A673 (cell line): ENCODE measurements around the gene ZAR1L. TPM values are rescaled to one million over a fixed set of nuclear protein-coding genes. Genes with fewer than 3 reads are reported as not detected.

Source experiments
- BruUV-seq: library from RNA; stranded (reverse); fragments of 400-500 nt; replicated peaks from 2 replicates; lab custom pipeline; 2021; lab: Mats Ljungman, UMichigan
- CTCF ChIA-PET: fragments of 300-600 bp; sonication (Branson Sonifier 250); formaldehyde crosslinking; loops from one replicate; lab custom pipeline; 2022; ENCODE audit warnings: antibody characterized with exemption; lab: Charles Lee
- POLR2A ChIA-PET: fragments of 300-600 bp; sonication (Branson Sonifier 250); formaldehyde crosslinking; loops from one replicate; lab custom pipeline; 2022; ENCODE audit warnings: antibody characterized with exemption; ENCODE audit not compliant: low non-redundant PET; lab: Charles Lee
- DNase-seq: peaks from one replicate; pipeline ENCODE4 v3.0.0-alpha.2; 2015; ENCODE audit warnings: low spot score
- H3K27ac ChIP-seq: fragments of 200-600 bp; sonication (generic); 2 replicates; pipeline ENCODE4 v1.5.1; 2016; ENCODE audit warnings: mixed run types, low read depth, mild to moderate bottlenecking, mixed read lengths, antibody characterized with exemption, low read length; ENCODE audit not compliant: poor library complexity, severe bottlenecking
- H3K27me3 ChIP-seq: fragments of 200-600 bp; sonication (generic); replicated peaks from 2 replicates; pipeline ENCODE4 v1.6.1; 2017; ENCODE audit warnings: mixed run types, low read depth, mild to moderate bottlenecking, mixed read lengths, antibody characterized with exemption, low read length; ENCODE audit not compliant: insufficient read depth, poor library complexity
- H3K36me3 ChIP-seq: fragments of 200-600 bp; sonication (generic); 2 replicates; pipeline ENCODE4 v1.6.1; 2016; ENCODE audit warnings: mixed run types, mild to moderate bottlenecking, mixed read lengths, antibody characterized with exemption, low read length; ENCODE audit not compliant: insufficient read depth, poor library complexity, severe bottlenecking
- H3K4me1 ChIP-seq: fragments of 200-600 bp; sonication (generic); 2 replicates; pipeline ENCODE4 v1.6.1; 2017; ENCODE audit warnings: mixed run types, mild to moderate bottlenecking, mixed read lengths, antibody characterized with exemption, low read length; ENCODE audit not compliant: insufficient read depth, poor library complexity, severe bottlenecking
- H3K4me3 ChIP-seq: fragments of 200-600 bp; sonication (generic); 2 replicates; pipeline ENCODE4 v1.5.1; 2016; ENCODE audit warnings: low read depth, mixed run types, mild to moderate bottlenecking, mixed read lengths, low read length; ENCODE audit not compliant: poor library complexity, severe bottlenecking
- H3K9me3 ChIP-seq: fragments of 200-600 bp; sonication (generic); 2 replicates; pipeline ENCODE4 v1.6.1; 2016; ENCODE audit warnings: mixed run types, low read depth, mild to moderate bottlenecking, mixed read lengths, antibody characterized with exemption, low read length; ENCODE audit not compliant: poor library complexity, severe bottlenecking
- CTCF ChIP-seq: fragments of 300-800, 200-600 bp; sonication (generic); conservative IDR thresholded peaks from 2 replicates; pipeline ENCODE4 v1.5.1; 2017; ENCODE audit warnings: low read depth, mild to moderate bottlenecking, antibody characterized with exemption, low read length, moderate library complexity, mixed read lengths
- EZH2 ChIP-seq: fragments of 200-600 bp; sonication (generic); IDR thresholded peaks from 2 replicates; pipeline ENCODE4 v1.6.1; 2017; ENCODE audit warnings: borderline replicate concordance, low read depth, mild to moderate bottlenecking, mixed read lengths, antibody characterized with exemption, low read length; ENCODE audit not compliant: poor library complexity, severe bottlenecking
- intact Hi-C: fragments of 100-400 bp; cut with micrococcal nuclease; formaldehyde crosslinking; loops from one replicate; pipeline ENCODE4 v1.10.0; 2022; ENCODE audit not compliant: unreplicated experiment
- total RNA-seq: library from RNA; stranded (reverse); gene quantifications from 2 replicates; pipeline ENCODE4 v1.2.3, GENCODE V29; 2021

Gene ZAR1L
- total RNA-seq, 1 experiment from 2014 or later, result not detected

- POLR2A ChIA-PET, result no interaction called here
- CTCF ChIA-PET, result no interaction called here
- no peaks in the 10 kb centered on the region for H3K36me3 ChIP-seq
- no TSS peak for BruUV-seq
- no peaks in the 10 kb centered on the region for H3K27me3 ChIP-seq
- no peaks in the 10 kb centered on the region for H3K9me3 ChIP-seq
- H3K27ac ChIP-seq, result no peak overlapping the region
- no peak for DNase-seq
- peaks cover 5% of the 10 kb centered on the region for H3K4me1 ChIP-seq
- no peak for TF ChIP-seq EZH2
- intact Hi-C loops, result no loop called here
- no peak overlapping the region for H3K4me3 ChIP-seq
These were observed 60.0 kb downstream of the ZAR1L start for GRCh38 chr13:32254916-32255723.

GRCh38 chr13:32254416-32254815, 60.7 kb downstream of the ZAR1L start:
- Histone ChIP-seq H3K27ac (no peak overlapping the region), H3K4me3 (no peak overlapping the region), H3K27me3 (no peaks in the 10 kb centered on the region), H3K4me1 (peaks cover 5% of the 10 kb centered on the region), H3K36me3 (no peaks in the 10 kb centered on the region), H3K9me3 (no peaks in the 10 kb centered on the region)
- TF ChIP-seq EZH2, result no peak
- no peak for TF ChIP-seq CTCF
- DNase-seq, result no peak
- BruUV-seq, result no TSS peak
- intact Hi-C loops, result no loop called here
- ChIA-PET POLR2A (no interaction called here), CTCF (no interaction called here)

GRCh38 chr13:32253911-32254399, 61.2 kb downstream of the ZAR1L start:
- ChIA-PET CTCF (no interaction called here), POLR2A (no interaction called here)
- no peak for DNase-seq
- Histone ChIP-seq H3K27ac (no peak overlapping the region), H3K36me3 (no peaks in the 10 kb centered on the region), H3K4me3 (no peak overlapping the region), H3K9me3 (no peaks in the 10 kb centered on the region), H3K4me1 (peaks cover 5% of the 10 kb centered on the region), H3K27me3 (no peaks in the 10 kb centered on the region)
- intact Hi-C loops, result no loop called here
- TF ChIP-seq CTCF, result no peak
- TF ChIP-seq EZH2, result no peak
- BruUV-seq, result no TSS peak

Other genes with a start within 250 kb of the ZAR1L start
- gene BRCA2, start 145 bp upstream of the ZAR1L start, total RNA-seq, result 35.9 and 47.2 TPM in 2 replicates
- gene N4BP2L1, start 112.8 kb upstream of the ZAR1L start, total RNA-seq, result 0.49 and 2.1 TPM in 2 replicates
- gene N4BP2L2, start 223.4 kb upstream of the ZAR1L start, total RNA-seq, result 96.8 and 113 TPM in 2 replicates